AG09309 (cell line): ENCODE measurements around the gene NUDT3.
"Not testable (repeated sequence)": the region's sequence is repeated elsewhere in the genome, so short reads cannot be mapped to it uniquely, and the experiment has no call there.

Experiments used
- DNase-seq: peaks from one replicate; pipeline ENCODE4 v3.0.0-alpha.2; 2010; ENCODE audit warnings: low read depth
- H3K4me3 ChIP-seq: 2 replicates; pipeline ENCODE4 v1.5.1; 2011; ENCODE audit warnings: mild to moderate bottlenecking, low read depth, low read length, moderate library complexity; ENCODE audit not compliant: control insufficient read depth
- CTCF ChIP-seq: IDR thresholded peaks from 2 replicates; pipeline ENCODE4 v1.5.1; 2011; ENCODE audit warnings: mild to moderate bottlenecking, low read depth, low read length, inconsistent platforms; ENCODE audit not compliant: insufficient read depth, control insufficient read depth; ENCODE audit errors: missing control alignments

NUDT3 gene

GRCh38 chr6:34325633-34326032, 66.8 kb downstream of the NUDT3 start:
- H3K4me3 ChIP-seq: no peak overlapping the region
- no peak for TF ChIP-seq CTCF
- no peak for DNase-seq

GRCh38 chr6:34324738-34325444, 67.6 kb downstream of the NUDT3 start:
- no peak for DNase-seq
- TF ChIP-seq CTCF: no peak
- no peak overlapping the region for H3K4me3 ChIP-seq

GRCh38 chr6:34324221-34324620, 68.2 kb downstream of the NUDT3 start:
- not testable (repeated sequence) for H3K4me3 ChIP-seq, DNase-seq

- TF ChIP-seq CTCF: no peak
- DNase-seq: no peak
- H3K4me3 ChIP-seq: no peak overlapping the region
Measured at GRCh38 chr6:34323300-34323699, 69.2 kb downstream of the NUDT3 start.

- no peak for DNase-seq
- H3K4me3 ChIP-seq: no peak overlapping the region
- no peak for TF ChIP-seq CTCF
Measured at GRCh38 chr6:34322732-34323131, 69.7 kb downstream of the NUDT3 start.

- no peak for DNase-seq
- H3K4me3 ChIP-seq: no peak overlapping the region
- TF ChIP-seq CTCF: no peak
Measured at GRCh38 chr6:34321821-34322220, 70.6 kb downstream of the NUDT3 start.

GRCh38 chr6:34319471-34319885, 73.0 kb downstream of the NUDT3 start:
- no peak for DNase-seq
- no peak overlapping the region for H3K4me3 ChIP-seq
- TF ChIP-seq CTCF: no peak
